ENCODE data around the gene RAI1.

DNA sequence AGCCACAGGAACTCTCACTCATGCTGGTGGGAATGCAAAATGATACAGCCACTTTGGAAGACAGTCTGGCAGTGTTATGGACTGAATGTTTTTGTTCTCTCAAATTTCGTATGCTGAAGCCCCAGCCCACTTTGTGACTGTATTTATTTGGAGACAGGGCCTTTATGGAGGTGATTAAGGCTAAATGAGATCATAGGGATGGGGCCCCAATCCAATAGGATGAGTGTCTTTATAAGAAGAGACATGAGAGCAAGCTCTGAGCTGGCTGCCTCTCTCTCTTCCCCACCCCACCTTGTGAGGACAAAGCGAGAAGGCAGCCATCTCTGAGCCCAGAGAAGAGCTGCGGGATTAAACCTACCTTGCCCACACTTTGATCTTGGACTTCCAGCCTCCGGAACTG, 21.9 kb upstream of the RAI1 start:
- no peak for TF ChIP-seq KDM1A (IDR thresholded peaks at IDR 0.05; ENCODE audit: low read depth)
- TF ChIP-seq POLR2A (IDR thresholded peaks at IDR 0.05; ENCODE audit: low read length), result no peak
- TF ChIP-seq CBX8 (IDR thresholded peaks at IDR 0.05), result no peak

Data from A549 (cell line).